Transverse colon (tissue), 3 donors: ENCODE measurements around the gene H2BK1.

Experiments
- EP300 ChIP-seq: sonication (generic); formaldehyde crosslinking; IDR thresholded peaks from one replicate; pipeline ENCODE4 v1.6.1; 2017; ENCODE audit warnings: antibody characterized with exemption, low read depth
- POLR2A ChIP-seq: fragments of 450-650 bp; IDR thresholded peaks from one replicate; pipeline ENCODE4 v1.6.1; 2016; ENCODE audit warnings: antibody characterized with exemption, mild to moderate bottlenecking, moderate library complexity
- TF ChIP-seq, protein P1 (sequence below), 5 experiments: fragments of 200-600 bp in 3 of 5; fragments of 450-650 bp in 2 of 5; sonication (generic) in 3 of 5; IDR thresholded peaks; 1 replicate in 2 of 5; 2 replicates in 3 of 5; pipeline ENCODE4 v1.5.1; 2016 to 2017; ENCODE audit warnings: antibody characterized with exemption in 5 of 5, inconsistent platforms in 3 of 5, mild to moderate bottlenecking in 2 of 5, moderate library complexity in 1 of 5

DNA sequence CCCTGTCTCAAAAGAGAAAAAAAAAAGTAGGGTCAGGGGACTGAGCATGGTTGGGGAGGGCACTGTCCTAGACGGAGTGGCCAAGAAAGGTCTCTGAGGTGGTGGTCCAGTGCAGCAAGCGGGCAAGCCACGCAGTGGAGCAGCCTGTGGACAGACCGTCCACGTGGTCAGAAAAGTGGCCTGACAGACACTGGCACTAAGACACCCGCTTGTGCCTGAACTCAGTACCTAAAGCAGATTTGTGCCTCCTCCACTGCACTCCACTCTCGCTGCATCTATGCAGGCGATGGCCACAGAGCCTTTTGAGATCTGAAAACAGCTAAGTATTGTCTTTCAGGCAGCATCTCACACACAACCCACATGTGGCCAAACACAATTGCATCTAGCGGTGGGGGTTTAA is 32.1 kb downstream of the H2BK1 start:
- TF ChIP-seq EP300 (no peak), POLR2A (no peak)
- TF ChIP-seq, protein P1, sequence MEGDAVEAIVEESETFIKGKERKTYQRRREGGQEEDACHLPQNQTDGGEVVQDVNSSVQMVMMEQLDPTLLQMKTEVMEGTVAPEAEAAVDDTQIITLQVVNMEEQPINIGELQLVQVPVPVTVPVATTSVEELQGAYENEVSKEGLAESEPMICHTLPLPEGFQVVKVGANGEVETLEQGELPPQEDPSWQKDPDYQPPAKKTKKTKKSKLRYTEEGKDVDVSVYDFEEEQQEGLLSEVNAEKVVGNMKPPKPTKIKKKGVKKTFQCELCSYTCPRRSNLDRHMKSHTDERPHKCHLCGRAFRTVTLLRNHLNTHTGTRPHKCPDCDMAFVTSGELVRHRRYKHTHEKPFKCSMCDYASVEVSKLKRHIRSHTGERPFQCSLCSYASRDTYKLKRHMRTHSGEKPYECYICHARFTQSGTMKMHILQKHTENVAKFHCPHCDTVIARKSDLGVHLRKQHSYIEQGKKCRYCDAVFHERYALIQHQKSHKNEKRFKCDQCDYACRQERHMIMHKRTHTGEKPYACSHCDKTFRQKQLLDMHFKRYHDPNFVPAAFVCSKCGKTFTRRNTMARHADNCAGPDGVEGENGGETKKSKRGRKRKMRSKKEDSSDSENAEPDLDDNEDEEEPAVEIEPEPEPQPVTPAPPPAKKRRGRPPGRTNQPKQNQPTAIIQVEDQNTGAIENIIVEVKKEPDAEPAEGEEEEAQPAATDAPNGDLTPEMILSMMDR (IDR thresholded peaks at IDR 0.05), result no peak
